ENCODE measurements around the gene UBR4. TPM values are rescaled to one million over a fixed set of nuclear protein-coding genes. Genes with fewer than 3 reads are reported as not detected.
"Not testable (repeated sequence)": the region's sequence is repeated elsewhere in the genome, so short reads cannot be mapped to it uniquely, and the experiment has no call there.

Gene UBR4
- total and polyA plus RNA-seq, 2 of the 8 experiments (the other 6 are each of a cell fraction or from before 2014, with no cell fraction given): 139 to 152 TPM

DNA sequence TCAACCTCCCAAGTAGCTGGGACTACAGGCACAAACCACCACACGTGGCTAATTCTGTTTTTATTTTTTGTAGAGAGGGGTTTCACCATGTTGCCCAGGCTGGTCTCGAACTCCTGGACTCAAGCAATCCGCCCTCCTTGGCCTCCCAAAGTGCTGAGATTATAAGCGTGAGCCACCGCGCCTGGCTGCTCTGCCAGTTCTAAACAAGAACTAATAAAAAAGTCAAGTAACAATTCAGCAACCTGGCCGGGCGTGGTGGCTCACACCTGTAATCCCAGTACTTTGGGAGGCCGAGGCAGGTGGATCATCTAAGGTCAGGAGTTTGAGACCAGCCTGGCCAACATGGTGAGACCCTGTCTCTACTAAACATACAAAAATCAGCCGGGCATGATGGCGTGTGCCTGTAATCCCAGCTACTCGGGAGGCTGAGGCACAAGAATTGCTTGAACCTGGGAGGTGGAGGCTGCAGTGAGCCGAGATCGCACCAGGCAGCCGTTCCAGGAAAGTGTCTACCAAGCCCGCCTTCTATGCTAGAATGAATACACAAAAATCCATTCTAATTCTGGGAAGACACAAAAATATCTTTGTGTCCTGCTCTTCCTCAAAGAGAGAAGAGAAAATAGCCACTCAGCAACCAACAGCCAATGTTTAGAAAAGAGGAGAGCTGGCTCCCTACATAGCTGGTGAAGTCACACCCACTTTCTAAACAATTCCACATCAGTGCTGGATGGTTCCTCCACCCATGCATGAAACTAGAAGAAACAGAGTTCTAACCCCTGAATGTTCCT lies 21.9 kb upstream of the UBR4 start:
- H3K79me1 ChIP-seq (ENCODE audit: low read depth, low read length); H2AFZ ChIP-seq (ENCODE audit: low read length); H2BK15ac ChIP-seq (ENCODE audit: low read length); H2AK5ac ChIP-seq (ENCODE audit: low read depth, low read length); H3K23me2 ChIP-seq (ENCODE audit: low read depth, low read length); H2BK20ac ChIP-seq (ENCODE audit: low read length); H2BK120ac ChIP-seq (replicated peaks; ENCODE audit: low read depth, low read length); H3K23ac ChIP-seq (ENCODE audit: insufficient read length); H3K18ac ChIP-seq (ENCODE audit: extremely low read depth, low read length); H3K27me3 ChIP-seq (replicated peaks in 1 of 4; ENCODE audit: control insufficient read depth in 3 of 4, extremely low read depth in 1 of 4, insufficient read depth in 3 of 4, low read length in 3 of 4); H3K9ac ChIP-seq (replicated peaks in 1 of 4; ENCODE audit: extremely low read depth in 1 of 4, low read depth in 3 of 4, low read length in 3 of 4); H3K4me1 ChIP-seq (replicated peaks in 1 of 4; ENCODE audit: control insufficient read depth in 3 of 4, insufficient read depth in 4 of 4, low read length in 3 of 4); H3K4ac ChIP-seq (replicated peaks; ENCODE audit: insufficient read length, low read depth, low read length); DNase-seq (ENCODE audit: low read depth in 1 of 2, low spot score in 2 of 2); FAIRE-seq; H3K79me2 ChIP-seq (ENCODE audit: control insufficient read depth in 1 of 2, insufficient read depth in 2 of 2, low read length in 2 of 2); H4K8ac ChIP-seq (ENCODE audit: extremely low read depth, insufficient read depth, low read length); H2BK5ac ChIP-seq (ENCODE audit: low read depth, low read length); H4K20me1 ChIP-seq (replicated peaks in 1 of 2; ENCODE audit: control insufficient read depth in 1 of 2, insufficient read depth in 2 of 2, low read length in 2 of 2); H2BK12ac ChIP-seq (ENCODE audit: low read depth, low read length); H4K5ac ChIP-seq (ENCODE audit: insufficient read length, low read depth, low read length); H3K4me3 ChIP-seq (ENCODE audit: extremely low read depth in 1 of 4, insufficient read depth in 2 of 4, low read depth in 3 of 4, low read length in 4 of 4); H3K4me2 ChIP-seq (ENCODE audit: insufficient read depth in 1 of 2, low read depth in 2 of 2, low read length in 2 of 2); H3K56ac ChIP-seq (replicated peaks; ENCODE audit: insufficient read length, low read depth, low read length); H4K91ac ChIP-seq (replicated peaks; ENCODE audit: insufficient read length, low read length); H3K14ac ChIP-seq (ENCODE audit: insufficient read length); H3K9me3 ChIP-seq (ENCODE audit: insufficient read depth in 2 of 2, low read depth in 1 of 2, low read length in 1 of 2); H3K27ac ChIP-seq (ENCODE audit: low read depth, low read length): not testable (repeated sequence)
- H3K36me3 ChIP-seq (ENCODE audit: control insufficient read depth in 2 of 4, insufficient read depth in 4 of 4, low read length in 3 of 4): peaks cover 41 to 72% (median 62%) of the 10 kb centered on the region in 4 experiments
- CTCF ChIA-PET (ENCODE audit: partially characterized antibody): interaction anchor here (0.6 to 1.9 kb wide), 5 partner anchors 9 to 328 kb away, joined by 3 to 11 read pairs (median 3); no protein-coding TSS in a partner anchor
- POLR2A ChIA-PET (ENCODE audit: partially characterized antibody): interaction anchor here (0.9 to 1.9 kb wide), 5 partner anchors 9 to 78 kb away, joined by 3 to 4 read pairs (median 3); partner anchors contain the start of genes EMC1 and MRTO4
- WGBS, 2 experiments (ENCODE audit: extremely low coverage in 1 of 2, insufficient coverage in 1 of 2, insufficient read length in 1 of 2, insufficient replicate concordance in 2 of 2, low coverage in 1 of 2, low lambda C conversion rate in 2 of 2, missing lambda C conversion rate in 1 of 2): 91% methylated on average over 16 of the region's 16 CpGs; no CpG with 5 or more reads in 1 of the 2 experiments
